Fibroblast of lung (primary cell): ENCODE measurements around the gene DTD1. TPM values are rescaled to one million over a fixed set of nuclear protein-coding genes. Genes with fewer than 3 reads are reported as not detected.

Source experiments
- DNase-seq, 2 donors: peaks; one replicate each; pipeline versions ENCODE4 v3.0.0 to v3.0.0-alpha.2; 2010; ENCODE audit warnings: low read depth in 2 of 2
- H2AFZ ChIP-seq: 2 replicates; pipeline ENCODE4 v1.5.1; 2012; ENCODE audit warnings: low read length, control low read depth, inconsistent platforms
- H3K27ac ChIP-seq: 2 replicates; pipeline ENCODE4 v1.5.1; 2011; ENCODE audit warnings: low read length, control low read depth; ENCODE audit not compliant: insufficient read depth
- H3K27me3 ChIP-seq: 2 replicates; pipeline ENCODE4 v1.5.1; 2011; ENCODE audit warnings: mild to moderate bottlenecking, low read length; ENCODE audit not compliant: control insufficient read depth, insufficient read depth
- H3K36me3 ChIP-seq: 2 replicates; pipeline ENCODE4 v1.5.1; 2011; ENCODE audit warnings: low read length; ENCODE audit not compliant: control insufficient read depth, insufficient read depth
- H3K4me1 ChIP-seq: 2 replicates; pipeline ENCODE4 v1.5.1; 2011; ENCODE audit warnings: low read length; ENCODE audit not compliant: control insufficient read depth, insufficient read depth; ENCODE audit errors: extremely low read depth
- H3K4me2 ChIP-seq: 2 replicates; pipeline ENCODE4 v1.5.1; 2011; ENCODE audit warnings: low read length, control low read depth; ENCODE audit not compliant: insufficient read depth; ENCODE audit errors: extremely low read depth
- H3K4me3 ChIP-seq, 4 experiments: fragments of 200-600 bp in 1 of 4; sonication (generic) in 1 of 4; replicated peaks in 1 of 4; 2 replicates each; pipeline ENCODE4 v1.5.1; 2011 to 2016; ENCODE audit warnings: low read length in 4 of 4, low read depth in 3 of 4, mild to moderate bottlenecking in 3 of 4, control low read depth in 2 of 4, inconsistent platforms in 1 of 4, mixed read lengths in 1 of 4; ENCODE audit not compliant: insufficient read depth in 1 of 4; ENCODE audit errors: control extremely low read depth in 1 of 4
- H3K79me2 ChIP-seq: 2 replicates; pipeline ENCODE4 v1.5.1; 2012; ENCODE audit warnings: mild to moderate bottlenecking, low read length, inconsistent platforms; ENCODE audit not compliant: control insufficient read depth, insufficient read depth
- H3K9ac ChIP-seq: 2 replicates; pipeline ENCODE4 v1.5.1; 2011; ENCODE audit warnings: mild to moderate bottlenecking, low read length, control low read depth; ENCODE audit not compliant: insufficient read depth
- H3K9me3 ChIP-seq: 2 replicates; pipeline ENCODE4 v1.5.1; 2012; ENCODE audit warnings: low read depth, low read length; ENCODE audit not compliant: control insufficient read depth, insufficient read depth
- H4K20me1 ChIP-seq: 2 replicates; pipeline ENCODE4 v1.5.1; 2011; ENCODE audit warnings: low read length; ENCODE audit not compliant: control insufficient read depth, insufficient read depth; ENCODE audit errors: extremely low read depth
- EZH2 ChIP-seq: IDR thresholded peaks from 2 replicates; pipeline ENCODE4 v1.5.1; 2012; ENCODE audit warnings: low read length, control low read depth, mild to moderate bottlenecking; ENCODE audit errors: missing control alignments
- polyA plus RNA-seq, 2 donors: library from polyadenylated mRNA; depleted of rRNA in 1 of 2; stranded (reverse) in 1 of 2; unstranded in 1 of 2; fragments of >200 nt; gene quantifications; 2 replicates each; pipeline ENCODE4 v1.2.1, GENCODE V29; 2011 to 2012; ENCODE audit warnings: missing spikeins in 1 of 2
- total RNA-seq: library from RNA; depleted of rRNA; stranded (reverse); fragments of >200 nt; gene quantifications from 2 replicates; pipeline ENCODE4 v1.2.1, GENCODE V29; 2014
- TF ChIP-seq, protein P1 (sequence below), 2 donors: IDR thresholded peaks in 1 of 2; conservative IDR thresholded peaks in 1 of 2; 1 replicate in 1 of 2; 2 replicates in 1 of 2; pipeline ENCODE4 v1.5.1; 2011 to 2012; ENCODE audit warnings: low read length in 2 of 2, control low read depth in 1 of 2, inconsistent platforms in 1 of 2, low read depth in 1 of 2, mild to moderate bottlenecking in 1 of 2

Gene DTD1
- total and polyA plus RNA-seq, 2 donors (not counting 1 experiment from before 2014, with no cell fraction given), result 60.8 to 71.0 TPM

GRCh38 chr20:18767676-18768075, 179.8 kb downstream of the DTD1 start:
- Histone ChIP-seq H3K9ac (no peak overlapping the region), H3K4me1 (no peaks in the 10 kb centered on the region), H3K27ac (no peak overlapping the region), H3K27me3 (no peaks in the 10 kb centered on the region), H3K4me2 (no peak overlapping the region), H3K79me2 (no peaks in the 10 kb centered on the region), H4K20me1 (no peaks in the 10 kb centered on the region), H3K36me3 (no peaks in the 10 kb centered on the region), H3K9me3 (no peaks in the 10 kb centered on the region), H2AFZ (no peak overlapping the region), H3K4me3 (no peak overlapping the region)
- DNase-seq, result no peak
- TF ChIP-seq, protein P1, sequence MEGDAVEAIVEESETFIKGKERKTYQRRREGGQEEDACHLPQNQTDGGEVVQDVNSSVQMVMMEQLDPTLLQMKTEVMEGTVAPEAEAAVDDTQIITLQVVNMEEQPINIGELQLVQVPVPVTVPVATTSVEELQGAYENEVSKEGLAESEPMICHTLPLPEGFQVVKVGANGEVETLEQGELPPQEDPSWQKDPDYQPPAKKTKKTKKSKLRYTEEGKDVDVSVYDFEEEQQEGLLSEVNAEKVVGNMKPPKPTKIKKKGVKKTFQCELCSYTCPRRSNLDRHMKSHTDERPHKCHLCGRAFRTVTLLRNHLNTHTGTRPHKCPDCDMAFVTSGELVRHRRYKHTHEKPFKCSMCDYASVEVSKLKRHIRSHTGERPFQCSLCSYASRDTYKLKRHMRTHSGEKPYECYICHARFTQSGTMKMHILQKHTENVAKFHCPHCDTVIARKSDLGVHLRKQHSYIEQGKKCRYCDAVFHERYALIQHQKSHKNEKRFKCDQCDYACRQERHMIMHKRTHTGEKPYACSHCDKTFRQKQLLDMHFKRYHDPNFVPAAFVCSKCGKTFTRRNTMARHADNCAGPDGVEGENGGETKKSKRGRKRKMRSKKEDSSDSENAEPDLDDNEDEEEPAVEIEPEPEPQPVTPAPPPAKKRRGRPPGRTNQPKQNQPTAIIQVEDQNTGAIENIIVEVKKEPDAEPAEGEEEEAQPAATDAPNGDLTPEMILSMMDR (conservative IDR thresholded peaks at IDR 0.05 in 1 of 2, IDR thresholded peaks at IDR 0.05 in 1 of 2; ENCODE audit: low read depth in 1 of 2, low read length in 2 of 2), result no peak
- TF ChIP-seq EZH2, result no peak

DNA sequence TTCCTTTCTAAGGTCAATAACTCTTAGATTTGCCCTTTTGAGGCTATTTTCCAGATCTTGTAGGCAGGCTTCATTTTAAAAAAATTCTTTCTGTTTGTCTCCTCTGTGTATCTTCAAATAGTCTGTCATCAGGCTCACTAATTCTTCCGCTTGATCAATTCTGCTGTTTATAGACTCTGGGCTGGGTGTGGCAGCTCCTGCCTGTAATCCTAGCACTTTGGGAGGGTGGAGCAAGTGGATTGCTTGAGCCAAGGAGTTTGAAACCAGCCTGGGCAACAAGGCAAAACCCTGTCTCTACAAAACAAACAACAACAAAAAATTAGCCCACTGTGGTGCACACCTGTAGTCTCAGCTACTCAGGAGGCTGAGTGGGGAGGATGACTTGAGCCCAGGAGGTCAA, 185.7 kb downstream of the DTD1 start:
- Histone ChIP-seq H3K4me1 (no peaks in the 10 kb centered on the region), H3K27ac (no peak overlapping the region), H3K27me3 (no peaks in the 10 kb centered on the region), H2AFZ (no peak overlapping the region), H3K79me2 (no peaks in the 10 kb centered on the region), H4K20me1 (no peaks in the 10 kb centered on the region), H3K9me3 (no peaks in the 10 kb centered on the region), H3K4me2 (no peak overlapping the region), H3K4me3 (no peak overlapping the region), H3K9ac (no peak overlapping the region), H3K36me3 (no peaks in the 10 kb centered on the region)
- DNase-seq, result no peak
- TF ChIP-seq EZH2, result no peak
- TF ChIP-seq, protein P1 (conservative IDR thresholded peaks at IDR 0.05 in 1 of 2, IDR thresholded peaks at IDR 0.05 in 1 of 2; ENCODE audit: low read depth in 1 of 2, low read length in 2 of 2), result no peak

GRCh38 chr20:18774207-18774606, 186.4 kb downstream of the DTD1 start:
- Histone ChIP-seq H3K9me3 (no peaks in the 10 kb centered on the region), H3K36me3 (no peaks in the 10 kb centered on the region), H3K4me2 (no peak overlapping the region), H2AFZ (no peak overlapping the region), H3K4me3 (no peak overlapping the region), H3K27ac (no peak overlapping the region), H3K27me3 (no peaks in the 10 kb centered on the region), H3K79me2 (no peaks in the 10 kb centered on the region), H4K20me1 (no peaks in the 10 kb centered on the region), H3K9ac (no peak overlapping the region), H3K4me1 (no peaks in the 10 kb centered on the region)
- DNase-seq, result no peak
- TF ChIP-seq EZH2, result no peak
- TF ChIP-seq, protein P1 (conservative IDR thresholded peaks at IDR 0.05 in 1 of 2, IDR thresholded peaks at IDR 0.05 in 1 of 2; ENCODE audit: low read depth in 1 of 2, low read length in 2 of 2), result no peak
